ENCODE measurements around the gene MYOM1.

DNA sequence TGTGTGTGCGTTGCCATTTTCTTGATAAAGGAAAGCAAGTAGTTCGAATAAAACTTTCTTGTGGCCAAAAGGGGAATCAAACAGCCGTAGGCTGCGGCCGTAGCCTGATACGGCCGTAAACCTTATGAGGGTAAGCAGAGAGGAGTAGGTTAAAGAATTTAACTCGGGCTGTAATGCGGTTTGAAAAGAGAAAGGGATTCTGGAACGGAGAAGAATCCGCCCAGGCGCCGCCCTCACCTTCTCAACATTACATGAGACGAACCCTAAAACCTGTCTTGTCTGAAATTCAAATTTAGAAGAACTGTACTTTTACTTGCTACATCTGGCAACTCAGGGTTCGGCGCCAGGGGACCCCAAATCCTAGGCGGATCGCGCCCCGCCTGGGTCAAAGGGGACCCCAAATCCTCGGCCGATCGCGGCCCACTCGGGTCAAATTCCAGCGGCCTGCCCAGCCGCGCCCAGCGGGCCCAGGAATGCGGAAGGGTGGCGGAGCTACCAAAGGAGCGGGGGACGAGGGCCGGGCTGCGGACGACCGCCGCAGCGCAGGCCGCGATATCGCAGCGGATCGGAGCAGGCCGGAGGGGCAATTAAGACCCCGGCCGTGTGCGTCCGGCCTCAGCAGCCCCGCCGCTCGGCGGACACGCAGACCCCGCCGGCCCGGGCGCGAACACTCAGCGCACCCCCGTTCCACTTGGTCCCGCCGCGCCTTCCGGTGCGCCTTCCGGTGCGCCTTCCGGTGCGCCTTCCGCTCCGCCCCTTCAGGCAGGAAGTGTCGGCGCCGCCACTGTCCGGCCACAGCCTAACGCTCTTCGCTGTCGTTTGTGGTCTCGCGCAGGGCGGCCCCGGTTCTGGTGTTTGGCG, 41.8 kb upstream of the MYOM1 start, which contains the start of gene MYL12B:
- TF ChIP-seq SUZ12 (IDR thresholded peaks at IDR 0.05; ENCODE audit: extremely low read depth, insufficient read depth, insufficient read length) = no peak
- no peak for TF ChIP-seq ZNF274 (IDR thresholded peaks at IDR 0.05; ENCODE audit: low read depth, low read length)
